Measurements from ENCODE around the gene ANKRD37.

Gene ANKRD37

DNA sequence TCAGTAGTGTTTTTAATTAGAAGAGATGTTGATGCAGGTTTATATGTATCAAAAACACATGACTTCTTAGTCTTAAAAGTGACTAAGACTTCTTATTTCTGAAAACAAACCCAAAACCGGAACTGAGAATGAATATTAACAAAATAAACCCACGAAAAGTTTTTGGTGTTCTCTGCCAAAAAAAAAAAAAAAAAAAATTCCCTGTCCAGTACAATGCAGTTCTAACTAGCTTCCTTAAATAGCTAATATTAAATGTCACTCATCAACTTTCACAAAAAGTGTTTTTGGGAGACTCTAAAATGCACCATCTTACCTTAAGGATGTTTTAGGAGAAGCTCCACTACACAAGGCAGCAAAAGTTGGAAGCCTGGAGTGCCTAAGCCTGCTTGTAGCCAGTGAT lies 2.0 kb downstream of the ANKRD37 start:
- H4K20me1 ChIP-seq (ENCODE audit: insufficient read depth): no peaks in the 10 kb centered on the region
- no peak overlapping the region for H3K4me2 ChIP-seq
- H3K27ac ChIP-seq: no peak overlapping the region
- TF ChIP-seq, protein P1, sequence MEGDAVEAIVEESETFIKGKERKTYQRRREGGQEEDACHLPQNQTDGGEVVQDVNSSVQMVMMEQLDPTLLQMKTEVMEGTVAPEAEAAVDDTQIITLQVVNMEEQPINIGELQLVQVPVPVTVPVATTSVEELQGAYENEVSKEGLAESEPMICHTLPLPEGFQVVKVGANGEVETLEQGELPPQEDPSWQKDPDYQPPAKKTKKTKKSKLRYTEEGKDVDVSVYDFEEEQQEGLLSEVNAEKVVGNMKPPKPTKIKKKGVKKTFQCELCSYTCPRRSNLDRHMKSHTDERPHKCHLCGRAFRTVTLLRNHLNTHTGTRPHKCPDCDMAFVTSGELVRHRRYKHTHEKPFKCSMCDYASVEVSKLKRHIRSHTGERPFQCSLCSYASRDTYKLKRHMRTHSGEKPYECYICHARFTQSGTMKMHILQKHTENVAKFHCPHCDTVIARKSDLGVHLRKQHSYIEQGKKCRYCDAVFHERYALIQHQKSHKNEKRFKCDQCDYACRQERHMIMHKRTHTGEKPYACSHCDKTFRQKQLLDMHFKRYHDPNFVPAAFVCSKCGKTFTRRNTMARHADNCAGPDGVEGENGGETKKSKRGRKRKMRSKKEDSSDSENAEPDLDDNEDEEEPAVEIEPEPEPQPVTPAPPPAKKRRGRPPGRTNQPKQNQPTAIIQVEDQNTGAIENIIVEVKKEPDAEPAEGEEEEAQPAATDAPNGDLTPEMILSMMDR (conservative IDR thresholded peaks at IDR 0.05; ENCODE audit: low read depth, low read length): no peak
- peaks cover 34% of the 10 kb centered on the region for H3K4me1 ChIP-seq (ENCODE audit: low read depth, poor library complexity, severe bottlenecking)
- H3K36me3 ChIP-seq (ENCODE audit: insufficient read depth): no peaks in the 10 kb centered on the region
- no peak overlapping the region for H3K4me3 ChIP-seq (IDR thresholded peaks at IDR 0.05; ENCODE audit: insufficient read depth, low read depth, low read length)
- no peaks in the 10 kb centered on the region for H3K79me2 ChIP-seq (ENCODE audit: insufficient read depth, low read depth)
- H2AFZ ChIP-seq (ENCODE audit: low read depth): no peak overlapping the region
- no peaks in the 10 kb centered on the region for H3K27me3 ChIP-seq (ENCODE audit: insufficient read depth, low read depth)
- no peak overlapping the region for H3K9ac ChIP-seq

DNA sequence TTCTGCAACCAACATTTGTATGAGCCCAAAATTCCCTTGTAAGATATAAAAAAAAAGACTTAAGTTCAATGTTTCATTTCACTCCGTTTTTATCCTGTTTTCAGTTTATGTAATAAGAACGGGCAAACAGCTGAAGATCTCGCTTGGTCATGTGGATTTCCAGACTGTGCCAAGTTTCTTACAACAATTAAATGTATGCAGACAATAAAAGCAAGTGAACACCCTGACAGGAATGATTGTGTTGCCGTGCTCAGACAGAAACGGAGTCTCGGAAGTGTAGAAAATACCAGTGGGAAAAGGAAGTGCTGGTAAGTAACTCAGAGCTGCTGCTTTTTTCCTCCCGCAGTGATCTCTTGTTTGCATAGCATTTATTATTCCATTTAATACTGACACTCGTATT lies 2.8 kb downstream of the ANKRD37 start:
- Histone ChIP-seq H3K9ac (no peak overlapping the region), H3K4me2 (no peak overlapping the region), H2AFZ (ENCODE audit: low read depth) (no peak overlapping the region), H3K4me3 (IDR thresholded peaks at IDR 0.05; ENCODE audit: insufficient read depth, low read depth, low read length) (no peak overlapping the region), H3K79me2 (ENCODE audit: insufficient read depth, low read depth) (no peaks in the 10 kb centered on the region), H3K4me1 (ENCODE audit: low read depth, poor library complexity, severe bottlenecking) (peaks cover 34% of the 10 kb centered on the region), H3K27me3 (ENCODE audit: insufficient read depth, low read depth) (no peaks in the 10 kb centered on the region), H3K27ac (no peak overlapping the region), H4K20me1 (ENCODE audit: insufficient read depth) (no peaks in the 10 kb centered on the region), H3K36me3 (ENCODE audit: insufficient read depth) (no peaks in the 10 kb centered on the region)
- TF ChIP-seq, protein P1 (conservative IDR thresholded peaks at IDR 0.05; ENCODE audit: low read depth, low read length): no peak

DNA sequence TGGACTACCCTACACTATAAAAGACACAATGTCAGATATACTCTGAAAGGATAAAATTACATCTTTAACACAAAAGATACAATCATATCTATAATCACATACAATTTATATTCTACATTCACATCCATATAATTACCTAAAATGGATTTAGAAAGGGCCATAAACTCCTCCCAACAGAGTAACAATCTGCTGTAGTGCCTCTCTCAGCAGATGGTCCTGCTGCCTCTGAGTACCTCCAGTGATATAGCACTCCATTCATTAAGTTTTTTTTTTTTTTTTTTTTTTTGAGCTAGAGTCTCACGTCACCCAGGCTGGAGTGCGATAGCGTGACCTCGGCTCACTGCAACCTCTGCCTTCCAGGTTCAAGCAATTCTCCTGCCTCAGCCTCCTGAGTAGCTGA lies 7.4 kb downstream of the ANKRD37 start:
- Histone ChIP-seq H3K36me3 (ENCODE audit: insufficient read depth) (no peaks in the 10 kb centered on the region), H3K27ac (no peak overlapping the region), H3K9ac (no peak overlapping the region), H3K4me1 (ENCODE audit: low read depth, poor library complexity, severe bottlenecking) (peaks cover 6% of the 10 kb centered on the region), H3K4me2 (no peak overlapping the region), H3K79me2 (ENCODE audit: insufficient read depth, low read depth) (no peaks in the 10 kb centered on the region), H2AFZ (ENCODE audit: low read depth) (no peak overlapping the region), H3K27me3 (ENCODE audit: insufficient read depth, low read depth) (no peaks in the 10 kb centered on the region), H3K4me3 (IDR thresholded peaks at IDR 0.05; ENCODE audit: insufficient read depth, low read depth, low read length) (no peak overlapping the region), H4K20me1 (ENCODE audit: insufficient read depth) (no peaks in the 10 kb centered on the region)
- TF ChIP-seq, protein P1 (conservative IDR thresholded peaks at IDR 0.05; ENCODE audit: low read depth, low read length): no peak

DNA sequence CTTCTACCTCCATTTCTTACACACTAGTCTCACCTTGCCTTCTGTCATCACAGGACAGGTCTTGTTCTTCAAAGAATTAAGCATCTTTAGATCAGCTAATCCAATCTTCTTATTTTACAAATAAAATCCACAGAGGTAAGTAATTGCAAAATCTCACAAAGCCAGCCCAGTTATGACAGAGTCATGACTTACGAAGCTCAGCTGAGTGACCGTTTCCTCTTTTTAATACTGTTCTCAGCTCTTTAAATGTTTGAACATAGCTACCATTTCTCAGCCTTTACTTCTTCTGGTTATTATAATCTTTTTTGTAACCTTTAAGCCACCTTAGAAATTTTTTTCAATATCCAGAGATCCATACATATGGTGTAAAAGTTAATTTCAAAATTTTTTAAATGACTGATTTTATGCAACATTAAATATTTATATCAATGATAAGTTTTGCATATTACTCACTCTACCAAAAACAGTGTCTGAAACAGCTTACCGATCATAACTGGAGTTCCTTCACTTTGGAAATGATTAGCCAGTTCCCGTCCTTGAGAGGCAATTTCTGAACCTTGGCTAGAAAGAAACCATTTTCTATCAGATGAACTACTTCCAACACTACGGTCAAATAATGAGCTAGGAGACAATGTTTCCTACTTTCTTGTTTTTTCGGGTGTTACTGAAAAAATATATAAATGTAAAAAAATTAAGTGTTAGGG lies 8.8 kb downstream of the ANKRD37 start:
- H3K4me2 ChIP-seq: no peak overlapping the region
- H3K27me3 ChIP-seq (ENCODE audit: insufficient read depth, low read depth): no peaks in the 10 kb centered on the region
- TF ChIP-seq, protein P1 (conservative IDR thresholded peaks at IDR 0.05; ENCODE audit: low read depth, low read length): no peak
- H4K20me1 ChIP-seq (ENCODE audit: insufficient read depth): no peaks in the 10 kb centered on the region
- no peak overlapping the region for H3K27ac ChIP-seq
- H3K36me3 ChIP-seq (ENCODE audit: insufficient read depth): no peaks in the 10 kb centered on the region
- H3K4me3 ChIP-seq (IDR thresholded peaks at IDR 0.05; ENCODE audit: insufficient read depth, low read depth, low read length): no peak overlapping the region
- no peaks in the 10 kb centered on the region for H3K79me2 ChIP-seq (ENCODE audit: insufficient read depth, low read depth)
- H3K4me1 ChIP-seq (ENCODE audit: low read depth, poor library complexity, severe bottlenecking): peaks cover 5% of the 10 kb centered on the region
- no peak overlapping the region for H3K9ac ChIP-seq
- no peak overlapping the region for H2AFZ ChIP-seq (ENCODE audit: low read depth)
